HG02642 (cell line): Measurements from ENCODE around the gene PHLDB1.
"Not testable (repeated sequence)": the region's sequence is repeated elsewhere in the genome, so short reads cannot be mapped to it uniquely, and the experiment has no call there.

ENCODE experiments used
- ATAC-seq: cut with Tn5 transposase; IDR thresholded peaks from one replicate; pipeline ENCODE4 v1.9.1; 2021; ENCODE audit warnings: mild to moderate bottlenecking; ENCODE audit not compliant: unreplicated experiment, poor library complexity

The PHLDB1 gene

GRCh38 chr11:118605116-118605867 is 2.1 kb upstream of the PHLDB1 start:
- no peak for ATAC-seq

GRCh38 chr11:118606157-118606843 is 1.1 kb upstream of the PHLDB1 start:
- ATAC-seq = no peak

GRCh38 chr11:118606844-118607228 is 579 bp upstream of the PHLDB1 start:
- no peak for ATAC-seq

GRCh38 chr11:118608360-118609227 is 1.2 kb downstream of the PHLDB1 start:
- no peak for ATAC-seq

DNA sequence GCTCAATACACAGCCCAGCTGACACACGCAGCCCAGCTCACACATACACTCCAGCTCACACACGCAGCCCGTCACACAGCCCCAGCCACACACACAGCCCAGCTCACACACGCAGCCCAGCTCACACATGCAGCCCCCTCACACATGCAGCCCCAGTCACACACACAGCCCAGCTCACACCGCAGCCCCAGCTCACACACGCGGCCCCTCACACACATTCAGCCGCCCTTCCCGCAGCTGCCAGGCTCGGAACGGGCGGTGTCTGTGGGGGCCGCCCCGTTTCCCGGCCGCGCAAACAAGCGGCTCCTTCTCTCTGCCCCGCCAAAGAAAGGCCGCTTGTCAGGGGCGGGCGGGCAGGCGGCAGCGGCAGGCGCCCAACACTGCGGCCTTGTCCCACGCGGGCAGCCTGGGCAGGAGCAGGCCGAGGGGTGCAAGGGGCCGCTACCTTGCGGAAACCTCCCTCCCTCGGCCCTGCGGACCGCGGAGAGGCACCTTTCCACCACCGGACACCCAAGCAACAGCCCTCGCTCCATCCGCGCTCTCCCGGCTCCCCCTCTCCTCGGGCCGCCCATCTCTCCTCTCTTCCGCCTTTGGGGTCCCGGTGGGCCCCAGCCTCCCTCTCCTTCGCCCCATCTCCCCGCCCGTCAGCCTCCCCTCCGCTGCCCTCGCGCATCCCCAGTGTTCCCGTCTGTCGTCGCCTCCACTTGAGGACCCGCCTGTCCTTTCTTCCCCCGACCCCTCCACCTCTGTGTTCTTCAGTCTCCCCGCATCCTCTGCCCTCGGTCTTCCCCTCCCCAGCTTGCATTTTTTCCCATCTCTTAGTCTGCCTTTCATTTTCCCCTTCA is 2.2 kb downstream of the PHLDB1 start:
- no peak for ATAC-seq

GRCh38 chr11:118610225-118610772 is 2.9 kb downstream of the PHLDB1 start:
- ATAC-seq = no peak

DNA sequence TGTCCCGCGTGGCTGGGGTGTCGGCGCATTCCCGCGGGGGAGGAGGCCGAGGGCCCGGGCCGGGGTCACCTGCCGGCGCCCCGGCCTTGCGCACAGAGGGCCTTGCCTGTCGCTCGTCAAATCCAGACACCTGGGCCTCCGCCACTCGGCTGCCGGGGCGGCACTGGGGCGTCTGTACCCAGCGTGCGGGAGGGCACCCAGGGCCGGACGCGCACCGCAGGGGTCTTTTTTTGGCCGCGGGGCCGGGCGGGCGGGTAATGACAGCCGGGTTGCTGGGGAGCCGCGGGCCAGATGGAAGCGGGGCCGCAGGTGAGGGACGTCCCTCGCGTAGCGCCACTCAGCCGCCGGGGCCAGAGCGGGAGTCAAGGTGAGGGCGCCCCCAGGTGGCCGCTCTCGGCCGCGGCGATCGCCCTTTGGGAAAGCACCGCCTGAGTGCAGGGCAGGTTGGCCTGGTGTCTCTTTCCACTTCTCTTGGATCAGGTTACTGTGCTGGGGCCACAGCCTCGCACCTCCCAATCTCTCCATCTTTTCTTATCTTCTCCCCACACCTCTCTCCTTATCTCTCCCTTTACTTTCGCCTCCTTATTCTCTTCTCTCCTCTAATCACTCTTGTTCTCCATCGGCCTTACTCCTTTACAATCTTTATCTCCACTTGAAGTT is 3.5 kb downstream of the PHLDB1 start:
- ATAC-seq = peak; percentile 62

DNA sequence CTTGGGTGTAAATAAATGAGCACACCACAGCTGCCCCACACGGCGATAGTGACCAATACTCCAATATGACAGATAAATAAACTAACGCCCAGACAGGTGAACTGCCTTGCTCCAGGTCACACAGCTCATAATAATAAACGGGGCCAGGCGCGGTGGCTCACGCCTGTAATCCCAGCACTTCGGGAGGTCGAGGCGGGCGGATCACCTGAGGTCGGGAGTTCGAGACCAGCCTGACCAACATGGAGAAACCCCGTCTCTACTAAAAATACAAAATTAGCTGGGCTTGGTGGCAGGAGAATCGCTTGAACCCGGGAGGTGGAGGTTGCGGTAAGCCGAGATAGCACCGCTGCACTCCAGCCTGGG is 4.0 kb downstream of the PHLDB1 start:
- not testable (repeated sequence) for ATAC-seq

DNA sequence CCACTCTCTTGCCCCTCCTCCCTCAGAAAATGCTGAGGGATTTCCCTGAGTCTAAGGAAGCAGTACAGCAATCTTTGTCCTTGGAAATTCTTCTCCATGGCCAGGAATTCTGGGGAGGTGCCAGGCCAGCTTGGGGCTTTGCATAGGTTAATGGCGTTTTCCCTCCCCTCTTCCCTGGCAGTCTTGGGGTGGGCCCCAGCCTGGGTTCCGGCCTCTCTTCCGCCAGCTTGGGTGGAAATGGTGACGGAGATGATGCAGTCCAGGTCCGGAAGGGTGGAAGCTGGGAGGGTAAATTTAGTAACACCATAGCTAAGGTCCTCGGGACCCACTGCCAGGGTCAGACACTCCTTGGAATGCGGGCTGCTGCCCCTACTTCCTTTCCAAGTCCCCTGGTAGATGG is 5.0 kb downstream of the PHLDB1 start:
- no peak for ATAC-seq

GRCh38 chr11:118614511-118614910 is 7.1 kb downstream of the PHLDB1 start:
- no peak for ATAC-seq

DNA sequence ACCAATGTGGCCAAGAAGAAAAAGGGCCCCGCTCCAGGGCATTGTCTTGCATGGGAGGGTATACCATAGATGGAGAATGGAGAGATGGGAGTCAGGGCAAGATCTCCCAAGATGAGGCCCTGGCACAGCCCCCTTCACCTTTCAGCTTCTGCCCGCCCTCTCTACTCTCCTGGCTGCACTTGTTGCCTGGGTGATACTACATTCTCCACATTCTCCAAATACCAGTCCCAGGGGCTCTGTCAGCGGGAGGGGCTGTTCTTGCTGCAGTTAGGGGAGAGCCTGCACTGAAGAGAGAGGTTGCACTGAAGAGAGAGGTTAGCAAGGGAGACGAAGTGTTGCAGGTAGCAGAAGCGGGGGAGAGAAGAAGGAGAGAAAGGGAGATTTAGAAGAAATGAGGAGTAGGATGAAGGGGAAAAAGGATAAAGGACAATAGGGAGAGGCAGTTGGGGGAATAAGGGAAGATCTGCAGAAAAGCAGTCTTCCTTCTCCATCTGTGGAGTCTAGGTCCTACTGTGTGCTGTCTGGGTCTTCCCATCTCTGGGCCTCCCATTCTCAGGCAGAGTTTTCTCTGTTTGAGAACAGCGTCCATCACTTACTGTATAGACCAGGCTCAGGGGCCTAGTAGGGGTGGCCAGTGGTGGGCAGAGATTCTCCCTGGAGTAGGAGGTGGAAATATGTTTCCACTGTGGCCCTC is 8.0 kb downstream of the PHLDB1 start:
- ATAC-seq = no peak

- no peak for ATAC-seq
Observed at GRCh38 chr11:118615976-118616371, 8.6 kb downstream of the PHLDB1 start.

GRCh38 chr11:118618115-118618990 is 10.9 kb downstream of the PHLDB1 start:
- ATAC-seq = no peak

GRCh38 chr11:118618991-118619375 is 11.6 kb downstream of the PHLDB1 start:
- no peak for ATAC-seq

- no peak for ATAC-seq
Observed at GRCh38 chr11:118619444-118620197, 12.2 kb downstream of the PHLDB1 start.

- ATAC-seq = no peak
Observed at GRCh38 chr11:118620529-118621070, 13.2 kb downstream of the PHLDB1 start.
